B cell (primary cell): ENCODE results near the gene EPB41L2. TPM values are rescaled to one million over a fixed set of nuclear protein-coding genes. Genes with fewer than 3 reads are reported as not detected.

Experiments
- ATAC-seq: fragments of 200-7000 bp; cut with Tn5 transposase; one replicate; pipeline ENCODE4 v1.10.0; 2021; ENCODE audit warnings: low read depth, mild to moderate bottlenecking, moderate number of reproducible peaks, moderate library complexity
- CTCF ChIA-PET: fragments of 350-600 bp; sonication (Branson Sonifier 250); formaldehyde crosslinking; loops from one replicate; lab custom pipeline; 2021; ENCODE audit warnings: antibody characterized with exemption, inconsistent platforms; lab: Charles Lee
- POLR2A ChIA-PET: fragments of 350-600 bp; sonication (Branson Sonifier 250); formaldehyde crosslinking; loops from one replicate; lab custom pipeline; 2021; ENCODE audit warnings: antibody characterized with exemption; lab: Charles Lee
- DNase-seq: peaks from one replicate; pipeline ENCODE4 v3.0.0; 2013
- H2AFZ ChIP-seq: 2 replicates; pipeline ENCODE4 v1.6.1; 2012; ENCODE audit warnings: mild to moderate bottlenecking, low read depth, low read length; ENCODE audit not compliant: insufficient read depth, poor library complexity, severe bottlenecking
- H3K27ac ChIP-seq, 2 donors: 1 replicate in 1 of 2; 2 replicates in 1 of 2; pipeline ENCODE4 v1.5.1; 2012 to 2013; ENCODE audit warnings: low read length in 2 of 2, mild to moderate bottlenecking in 2 of 2, moderate library complexity in 1 of 2
- H3K27me3 ChIP-seq, 4 experiments: fragments of 200-600 bp in 1 of 4; sonication (generic) in 1 of 4; replicated peaks in 1 of 4; 1 replicate in 2 of 4; 2 replicates in 2 of 4; pipeline versions ENCODE4 v1.6.1 to v1.7.0; 2013 to 2016; ENCODE audit warnings: low read length in 3 of 4, mild to moderate bottlenecking in 2 of 4, mixed read lengths in 1 of 4, moderate library complexity in 1 of 4; ENCODE audit not compliant: insufficient read depth in 4 of 4, control insufficient read depth in 3 of 4; ENCODE audit errors: control extremely low read depth in 1 of 4
- H3K36me3 ChIP-seq, 2 experiments: replicated peaks in 1 of 2; 1 replicate in 1 of 2; 2 replicates in 1 of 2; pipeline versions ENCODE4 v1.6.1 to v1.7.1; 2013; ENCODE audit warnings: low read length in 1 of 2; ENCODE audit not compliant: insufficient read depth in 2 of 2, control insufficient read depth in 1 of 2; ENCODE audit errors: control extremely low read depth in 1 of 2, extremely low read depth in 1 of 2
- H3K4me1 ChIP-seq, 2 donors: fragments of 200-600 bp in 1 of 2; sonication (generic) in 1 of 2; 1 replicate in 1 of 2; 2 replicates in 1 of 2; pipeline versions ENCODE4 v1.5.1 to v1.6.1; 2013 to 2017; ENCODE audit warnings: low read length in 2 of 2; ENCODE audit not compliant: control insufficient read depth in 2 of 2, insufficient read depth in 2 of 2
- H3K4me2 ChIP-seq: replicated peaks from 2 replicates; pipeline ENCODE3; 2012; ENCODE audit warnings: mild to moderate bottlenecking, low read depth, low read length; ENCODE audit not compliant: poor library complexity, severe bottlenecking
- H3K4me3 ChIP-seq, 5 experiments: fragments of 200-600 bp in 1 of 5; sonication (generic) in 1 of 5; 1 replicate in 3 of 5; 2 replicates in 2 of 5; pipeline versions ENCODE4 v1.5.1 to v1.7.0; 2011 to 2016; ENCODE audit warnings: low read length in 4 of 5, mild to moderate bottlenecking in 4 of 5, low read depth in 2 of 5, control low read depth in 1 of 5, moderate library complexity in 1 of 5; ENCODE audit not compliant: insufficient read depth in 1 of 5; ENCODE audit errors: control extremely low read depth in 1 of 5, extremely low read depth in 1 of 5
- H3K79me2 ChIP-seq: fragments of 200-600 bp; sonication (generic); one replicate; pipeline ENCODE4 v1.6.0; 2016; ENCODE audit warnings: low read length; ENCODE audit not compliant: control insufficient read depth, insufficient read depth
- H3K9ac ChIP-seq: fragments of 200-600 bp; sonication (generic); 2 replicates; pipeline ENCODE4 v1.6.1; 2017; ENCODE audit warnings: mild to moderate bottlenecking, low read length, moderate library complexity
- H3K9me3 ChIP-seq, 3 donors: one replicate each; pipeline versions ENCODE4 v1.6.1 to v1.7.1; 2013; ENCODE audit warnings: low read length in 2 of 3; ENCODE audit not compliant: control insufficient read depth in 2 of 3, insufficient read depth in 1 of 3; ENCODE audit errors: control extremely low read depth in 1 of 3
- H4K20me1 ChIP-seq: 2 replicates; pipeline ENCODE4 v1.6.0; 2012; ENCODE audit warnings: mild to moderate bottlenecking, low read length; ENCODE audit not compliant: insufficient read depth, control insufficient read depth, poor library complexity, severe bottlenecking
- H3K27ac Mint-ChIP-seq: one replicate; pipeline ENCODE4 v1.8.0; 2021; ENCODE audit warnings: mixed read lengths
- H3K27me3 Mint-ChIP-seq: one replicate; pipeline ENCODE4 v1.8.0; 2021; ENCODE audit warnings: mixed read lengths
- H3K4me1 Mint-ChIP-seq: one replicate; pipeline ENCODE4 v1.8.0; 2021; ENCODE audit warnings: mixed read lengths
- H3K4me3 Mint-ChIP-seq: one replicate; pipeline ENCODE4 v1.8.0; 2021; ENCODE audit warnings: mixed read lengths
- H3K9me3 Mint-ChIP-seq: one replicate; pipeline ENCODE4 v1.8.0; 2022; ENCODE audit warnings: mixed read lengths; ENCODE audit not compliant: insufficient read depth
- CTCF ChIP-seq: fragments of 200-600 bp; IDR thresholded peaks from one replicate; pipeline ENCODE4 v1.8.0; 2022; ENCODE audit warnings: antibody characterized with exemption, mild to moderate bottlenecking
- EZH2 ChIP-seq: IDR thresholded peaks from 2 replicates; pipeline ENCODE4 v1.6.1; 2012; ENCODE audit warnings: borderline replicate concordance, low read depth, mild to moderate bottlenecking, moderate library complexity, low read length; ENCODE audit not compliant: insufficient read depth, poor library complexity, severe bottlenecking
- WGBS: methylation state at CpG from one replicate; pipeline ENCODE4 v1.1.5; 2013; ENCODE audit warnings: missing lambda C conversion rate; ENCODE audit not compliant: insufficient coverage; 5-methylcytosine and 5-hydroxymethylcytosine counted together
- intact Hi-C: fragments of 100-400 bp; cut with micrococcal nuclease; formaldehyde crosslinking; loops from one replicate; pipeline ENCODE4 v1.10.0; 2022
- polyA plus RNA-seq: library from polyadenylated mRNA; depleted of rRNA; stranded (reverse); fragments of >200 nt; gene quantifications from 2 replicates; pipeline ENCODE4 v1.2.3, GENCODE V29; 2012
- total RNA-seq, 2 donors: library from RNA; stranded (reverse); fragments of 120-200 nt in 1 of 2; gene quantifications; 1 replicate in 1 of 2; 2 replicates in 1 of 2; pipeline versions ENCODE4 v1.2.3 to v1.2.4, GENCODE V29; 2013 to 2022

Gene EPB41L2
- total and polyA plus RNA-seq, 2 donors (not counting 1 experiment from before 2014, with no cell fraction given), result 17.8 to 61.0 TPM

- Histone ChIP-seq H3K9me3 (no peaks in the 10 kb centered on the region), H3K9ac (no peak overlapping the region), H3K27me3 (no peaks in the 10 kb centered on the region), H2AFZ (no peak overlapping the region), H3K27ac (no peak overlapping the region), H3K4me3 (no peak overlapping the region), H3K4me1 (peaks cover 17% of the 10 kb centered on the region in 2 donors), H3K79me2 (no peaks in the 10 kb centered on the region), H3K36me3 (no peaks in the 10 kb centered on the region), H4K20me1 (no peaks in the 10 kb centered on the region), H3K4me2 (no peak overlapping the region)
- Mint-ChIP-seq H3K4me3 (no peak overlapping the region), H3K4me1 (peaks cover 22% of the 10 kb centered on the region), H3K27ac (no peak overlapping the region), H3K9me3 (no peaks in the 10 kb centered on the region), H3K27me3 (no peaks in the 10 kb centered on the region)
- ATAC-seq (no peak), DNase-seq (no peak)
- ChIA-PET CTCF (interaction anchor here (1.4 to 2.0 kb wide), 2 partner anchors 10 to 222 kb away, joined by 3 to 6 read pairs; no protein-coding TSS in a partner anchor), POLR2A (no interaction called here)
- TF ChIP-seq CTCF (no peak), EZH2 (no peak)
- intact Hi-C loops, result no loop called here
- WGBS, result no CpG with 5 or more reads among the region's 1 CpG
Measured at GRCh38 chr6:131107151-131107550, 44.1 kb upstream of the EPB41L2 start.

GRCh38 chr6:131103901-131104300 is 40.9 kb upstream of the EPB41L2 start:
- H3K9me3 ChIP-seq, result no peaks in the 10 kb centered on the region
- no peak for ATAC-seq
- no peaks in the 10 kb centered on the region for H4K20me1 ChIP-seq
- no peak for DNase-seq
- POLR2A ChIA-PET, result no interaction called here
- no peaks in the 10 kb centered on the region for H3K36me3 ChIP-seq
- H3K9ac ChIP-seq, result no peak overlapping the region
- no peak overlapping the region for H3K4me3 ChIP-seq
- no peak overlapping the region for H2AFZ ChIP-seq
- intact Hi-C loops, result no loop called here
- CTCF ChIA-PET, result no interaction called here
- 100% methylated on average over 1 of the region's 1 CpG for WGBS
- H3K27me3 ChIP-seq, result no peaks in the 10 kb centered on the region
- no peak overlapping the region for H3K4me2 ChIP-seq
- H3K4me3 Mint-ChIP-seq, result no peak overlapping the region
- peaks cover 2% of the 10 kb centered on the region for H3K9me3 Mint-ChIP-seq
- H3K79me2 ChIP-seq, result no peaks in the 10 kb centered on the region
- TF ChIP-seq CTCF (no peak), EZH2 (no peak)
- no peak overlapping the region for H3K27ac Mint-ChIP-seq
- peaks cover 11 to 13% of the 10 kb centered on the region in 2 donors for H3K4me1 ChIP-seq
- H3K27me3 Mint-ChIP-seq, result no peaks in the 10 kb centered on the region
- H3K4me1 Mint-ChIP-seq, result peaks cover 16% of the 10 kb centered on the region
- H3K27ac ChIP-seq, result no peak overlapping the region
